Peyer's patch (tissue), 4 donors: ENCODE measurements around the gene THOC6.

ENCODE experiments used
- POLR2A ChIP-seq, 2 donors: fragments of 450-650 bp; IDR thresholded peaks; one replicate each; pipeline ENCODE4 v1.5.1; 2017; ENCODE audit warnings: antibody characterized with exemption in 2 of 2, mild to moderate bottlenecking in 2 of 2, moderate library complexity in 2 of 2
- TF ChIP-seq, protein P1 (sequence below), 6 experiments: fragments of 450-650 bp in 4 of 6; fragments of 200-600 bp in 2 of 6; sonication (generic) in 1 of 6; IDR thresholded peaks; one replicate each; pipeline ENCODE4 v1.5.1; 2017 to 2019; ENCODE audit warnings: antibody characterized with exemption in 6 of 6, mild to moderate bottlenecking in 3 of 6, moderate library complexity in 1 of 6

- TF ChIP-seq, protein P1, sequence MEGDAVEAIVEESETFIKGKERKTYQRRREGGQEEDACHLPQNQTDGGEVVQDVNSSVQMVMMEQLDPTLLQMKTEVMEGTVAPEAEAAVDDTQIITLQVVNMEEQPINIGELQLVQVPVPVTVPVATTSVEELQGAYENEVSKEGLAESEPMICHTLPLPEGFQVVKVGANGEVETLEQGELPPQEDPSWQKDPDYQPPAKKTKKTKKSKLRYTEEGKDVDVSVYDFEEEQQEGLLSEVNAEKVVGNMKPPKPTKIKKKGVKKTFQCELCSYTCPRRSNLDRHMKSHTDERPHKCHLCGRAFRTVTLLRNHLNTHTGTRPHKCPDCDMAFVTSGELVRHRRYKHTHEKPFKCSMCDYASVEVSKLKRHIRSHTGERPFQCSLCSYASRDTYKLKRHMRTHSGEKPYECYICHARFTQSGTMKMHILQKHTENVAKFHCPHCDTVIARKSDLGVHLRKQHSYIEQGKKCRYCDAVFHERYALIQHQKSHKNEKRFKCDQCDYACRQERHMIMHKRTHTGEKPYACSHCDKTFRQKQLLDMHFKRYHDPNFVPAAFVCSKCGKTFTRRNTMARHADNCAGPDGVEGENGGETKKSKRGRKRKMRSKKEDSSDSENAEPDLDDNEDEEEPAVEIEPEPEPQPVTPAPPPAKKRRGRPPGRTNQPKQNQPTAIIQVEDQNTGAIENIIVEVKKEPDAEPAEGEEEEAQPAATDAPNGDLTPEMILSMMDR (IDR thresholded peaks at IDR 0.05), result no peak
- no peak for TF ChIP-seq POLR2A (IDR thresholded peaks at IDR 0.05)
These were observed 18.5 kb downstream of the THOC6 start for GRCh38 chr16:3042376-3042775.
